DOHH2 (cell line): ENCODE data around the gene NUDT16L1.
A peak's percentile ranks its signal among the peaks of the same experiment; 100 is the strongest.
"Not testable (repeated sequence)": the region's sequence is repeated elsewhere in the genome, so short reads cannot be mapped to it uniquely, and the experiment has no call there.

Experiments used
- H3F3A ChIP-seq: fragments of 200-600 bp; sonication (generic), shearing (Covaris generic); 2 replicates; pipeline ENCODE4 v1.6.0; 2016; ENCODE audit warnings: antibody characterized with exemption, mild to moderate bottlenecking; ENCODE audit not compliant: control insufficient read depth, insufficient read depth
- H3K27ac ChIP-seq: fragments of 200-600 bp; sonication (generic); 2 replicates; pipeline ENCODE4 v1.5.1; 2014; ENCODE audit warnings: low read depth, mild to moderate bottlenecking, low read length, moderate library complexity
- H3K27me3 ChIP-seq: fragments of 200-600 bp; sonication (generic); 2 replicates; pipeline ENCODE4 v1.6.1; 2014; ENCODE audit warnings: mild to moderate bottlenecking, low read length, mixed read lengths; ENCODE audit not compliant: control insufficient read depth
- H3K36me3 ChIP-seq: fragments of 200-600 bp; sonication (generic); 2 replicates; pipeline ENCODE4 v1.6.1; 2014; ENCODE audit warnings: mild to moderate bottlenecking, low read length, moderate library complexity, mixed read lengths; ENCODE audit not compliant: control insufficient read depth
- H3K4me1 ChIP-seq: fragments of 200-600 bp; sonication (generic); 2 replicates; pipeline ENCODE4 v1.6.1; 2014; ENCODE audit warnings: mild to moderate bottlenecking, low read length, mixed read lengths; ENCODE audit not compliant: control insufficient read depth
- H3K4me2 ChIP-seq: fragments of 200-600 bp; sonication (generic); 2 replicates; pipeline ENCODE4 v1.6.0; 2014; ENCODE audit warnings: mild to moderate bottlenecking, low read length, moderate library complexity
- H3K4me3 ChIP-seq: fragments of 200-600 bp; sonication (generic); 2 replicates; pipeline ENCODE4 v1.5.1; 2014; ENCODE audit warnings: mild to moderate bottlenecking, low read length, mixed read lengths
- H3K79me2 ChIP-seq: fragments of 200-600 bp; sonication (generic); 2 replicates; pipeline ENCODE4 v1.6.1; 2014; ENCODE audit warnings: mild to moderate bottlenecking, low read length, mixed read lengths; ENCODE audit not compliant: control insufficient read depth
- H3K9me2 ChIP-seq: fragments of 200-600 bp; sonication (generic); replicated peaks from 2 replicates; pipeline ENCODE4 v1.6.1; 2014; ENCODE audit warnings: mild to moderate bottlenecking, low read length, mixed read lengths; ENCODE audit not compliant: control insufficient read depth
- H3K9me3 ChIP-seq: fragments of 200-600 bp; sonication (generic); 2 replicates; pipeline ENCODE4 v1.6.1; 2014; ENCODE audit warnings: antibody characterized with exemption, low read length, mixed read lengths; ENCODE audit not compliant: control insufficient read depth, insufficient read depth
- H4K20me1 ChIP-seq: fragments of 200-600 bp; sonication (generic); 2 replicates; pipeline ENCODE4 v1.6.0; 2014; ENCODE audit warnings: low read depth, mild to moderate bottlenecking, antibody characterized with exemption, low read length, moderate library complexity; ENCODE audit not compliant: control insufficient read depth, insufficient read depth
- CTCF ChIP-seq: fragments of 200-600 bp; sonication (generic); IDR thresholded peaks from one replicate; pipeline ENCODE4 v1.5.1; 2014; ENCODE audit warnings: antibody characterized with exemption, mild to moderate bottlenecking, low read depth, low read length; ENCODE audit not compliant: poor library complexity, severe bottlenecking
- EZH2phosphoT487 ChIP-seq: fragments of 200-600 bp; sonication (generic); IDR thresholded peaks from 2 replicates; pipeline ENCODE4 v1.6.1; 2017; ENCODE audit warnings: borderline replicate concordance, mild to moderate bottlenecking, antibody characterized with exemption, low read length, moderate library complexity, mixed read lengths

Gene NUDT16L1

GRCh38 chr16:4648917-4649316 is 44.4 kb upstream of the NUDT16L1 start:
- no peak for TF ChIP-seq EZH2phosphoT487
- no peak for TF ChIP-seq CTCF
- H3K27me3 ChIP-seq: no peaks in the 10 kb centered on the region
- H3K27ac ChIP-seq: no peak overlapping the region
- no peaks in the 10 kb centered on the region for H3K9me2 ChIP-seq
- no peaks in the 10 kb centered on the region for H3K9me3 ChIP-seq
- no peak overlapping the region for H3K4me2 ChIP-seq
- no peaks in the 10 kb centered on the region for H3F3A ChIP-seq
- no peak overlapping the region for H3K4me3 ChIP-seq
- no peaks in the 10 kb centered on the region for H4K20me1 ChIP-seq
- H3K4me1 ChIP-seq: no peaks in the 10 kb centered on the region
- H3K36me3 ChIP-seq: peaks cover 16% of the 10 kb centered on the region
- peaks cover 25% of the 10 kb centered on the region for H3K79me2 ChIP-seq

- no peaks in the 10 kb centered on the region for H3K4me1 ChIP-seq
- TF ChIP-seq EZH2phosphoT487 (no peak), CTCF (no peak)
Observed at GRCh38 chr16:4649744-4650442, 43.5 kb upstream of the NUDT16L1 start.

GRCh38 chr16:4650443-4651074 is 42.8 kb upstream of the NUDT16L1 start:
- not testable (repeated sequence) for H3K9me3 ChIP-seq, H3F3A ChIP-seq, H3K4me3 ChIP-seq, H3K27me3 ChIP-seq, H3K4me1 ChIP-seq, H3K9me2 ChIP-seq, H3K27ac ChIP-seq, H4K20me1 ChIP-seq, H3K4me2 ChIP-seq
- peaks cover 23% of the 10 kb centered on the region for H3K36me3 ChIP-seq
- TF ChIP-seq CTCF: peak; percentile 85
- H3K79me2 ChIP-seq: peaks cover 21% of the 10 kb centered on the region

More at GRCh38 chr16:4649744-4650442, 43.5 kb upstream of the NUDT16L1 start:
- Histone ChIP-seq H3K27me3 (no peaks in the 10 kb centered on the region), H3K9me3 (no peaks in the 10 kb centered on the region), H3K4me3 (no peak overlapping the region), H3K79me2 (peaks cover 21% of the 10 kb centered on the region), H3K9me2 (no peaks in the 10 kb centered on the region), H3F3A (no peaks in the 10 kb centered on the region), H3K27ac (no peak overlapping the region), H4K20me1 (no peaks in the 10 kb centered on the region), H3K4me2 (no peak overlapping the region), H3K36me3 (peaks cover 21% of the 10 kb centered on the region)
